Body of pancreas (tissue), 4 donors: Measurements from ENCODE around the gene PABPN1L.

Experiments
- CTCF ChIP-seq, 7 experiments: fragments of 450-650 bp in 4 of 7; fragments of 200-600 bp in 3 of 7; sonication (generic) in 3 of 7; IDR thresholded peaks; one replicate each; pipeline ENCODE4 v1.5.1; 2016 to 2019; ENCODE audit warnings: antibody characterized with exemption in 7 of 7
- POLR2A ChIP-seq, 3 donors: fragments of 450-650 bp; IDR thresholded peaks; one replicate each; pipeline ENCODE4 v1.6.1; 2016; ENCODE audit warnings: antibody characterized with exemption in 3 of 3, mild to moderate bottlenecking in 2 of 3

DNA sequence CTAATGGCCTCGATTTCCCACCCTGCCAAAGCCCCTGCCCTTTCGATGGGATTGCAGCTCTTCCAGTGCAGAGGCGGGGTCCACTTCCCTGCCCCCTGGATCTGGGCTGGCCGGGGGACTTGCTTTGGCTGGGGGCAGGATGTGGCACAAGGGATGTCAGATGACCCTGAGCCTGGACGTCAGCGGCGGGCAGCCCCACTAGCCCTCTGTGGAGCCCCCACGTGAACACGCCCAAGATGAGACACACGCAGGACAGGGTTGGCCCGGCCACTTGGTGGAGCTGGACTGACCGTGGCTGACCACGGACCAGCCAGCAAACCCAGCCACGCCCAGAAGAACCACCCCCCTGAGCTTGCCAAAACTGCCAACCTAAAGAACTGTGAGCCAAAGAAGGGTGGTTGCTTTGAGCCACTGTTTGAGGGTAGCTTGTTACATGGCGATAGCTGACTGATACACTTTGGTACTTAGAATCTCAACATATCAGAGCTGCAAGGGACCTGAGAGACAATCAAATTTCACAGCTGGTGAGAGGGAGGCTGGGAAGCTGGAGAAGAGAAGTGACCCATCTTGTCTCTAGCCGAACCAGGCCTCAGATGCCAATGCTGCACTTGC is 46.6 kb upstream of the PABPN1L start:
- TF ChIP-seq CTCF (IDR thresholded peaks at IDR 0.05) (no peak), POLR2A (IDR thresholded peaks at IDR 0.05) (no peak)
